ENCODE measurements around the gene PDE3B.
"Not testable (repeated sequence)": the region's sequence is repeated elsewhere in the genome, so short reads cannot be mapped to it uniquely, and the experiment has no call there.

Gene PDE3B

GRCh38 chr11:14643697-14644225 lies at the start of gene PDE3B:
PDE3B (plus strand) TSS chr11:14643804; CDS start chr11:14644076, 272 bp downstream.
- peak; percentile 47 for DNase-seq (ENCODE audit: low read depth, low spot score)

GRCh38 chr11:14595261-14595660 lies 48.3 kb upstream of the PDE3B start:
- not testable (repeated sequence) for DNase-seq (ENCODE audit: low read depth, low spot score)

DNA sequence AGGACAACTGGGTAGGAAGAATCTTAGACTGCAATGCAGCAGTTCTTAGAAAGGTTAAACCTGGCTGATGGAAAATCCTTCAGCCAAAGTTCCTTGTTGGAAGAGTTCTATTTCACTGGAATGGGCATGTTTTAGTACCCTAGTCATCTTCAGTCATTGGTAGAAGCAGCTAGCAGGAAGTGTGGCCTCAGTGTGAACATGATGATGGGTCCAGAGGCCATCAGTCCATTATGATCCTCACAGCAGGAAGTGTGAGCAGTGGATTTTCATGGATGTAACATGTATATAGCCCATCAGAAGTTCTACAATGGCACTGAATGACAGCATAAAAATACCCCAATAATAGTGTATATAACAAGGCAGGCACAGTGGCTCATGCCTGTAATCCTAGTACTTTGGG lies 35.9 kb upstream of the PDE3B start:
- no peak for DNase-seq (ENCODE audit: low read depth, low spot score)

- no peak for DNase-seq (ENCODE audit: low read depth, low spot score)
Observed at GRCh38 chr11:14609902-14610301, 33.7 kb upstream of the PDE3B start.

DNA sequence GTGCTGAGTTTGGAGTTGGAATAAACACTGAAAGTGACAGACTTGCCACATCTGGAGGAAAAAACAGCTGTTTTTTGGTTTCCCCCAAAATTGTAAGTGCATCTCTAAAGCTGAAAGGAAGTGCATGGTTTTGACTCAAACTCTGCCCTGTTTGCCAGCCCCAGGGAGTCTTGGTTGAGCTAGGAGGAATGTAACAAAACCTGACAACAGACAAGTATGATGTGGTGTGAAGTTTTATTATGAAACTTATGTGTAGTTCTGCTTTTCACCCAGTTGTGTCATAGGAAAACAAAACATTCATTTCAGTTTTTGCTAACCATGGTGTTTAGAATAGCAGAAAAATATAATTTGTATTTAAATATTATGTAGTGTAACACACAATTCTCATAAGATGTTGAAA lies 31.7 kb upstream of the PDE3B start:
- no peak for DNase-seq (ENCODE audit: low read depth, low spot score)

DNA sequence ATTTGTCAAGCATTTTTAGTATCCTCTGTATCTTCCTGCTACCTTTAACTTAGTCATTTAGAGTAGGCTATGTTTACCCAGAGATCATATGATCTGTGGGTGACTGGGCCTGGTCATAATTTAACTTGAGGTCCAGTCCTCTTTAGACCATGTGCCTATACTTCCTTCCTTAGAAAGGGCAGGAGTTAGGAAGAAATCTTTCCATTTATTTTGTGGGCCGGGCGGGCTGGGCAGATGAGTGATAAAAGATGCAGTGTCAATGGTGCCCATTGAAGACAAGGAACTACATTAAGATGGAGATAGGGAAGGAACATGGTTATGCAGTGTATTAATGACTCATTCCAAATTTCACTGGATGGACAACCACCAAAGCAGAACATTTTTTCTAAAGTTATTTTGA lies 30.9 kb upstream of the PDE3B start:
- DNase-seq (ENCODE audit: low read depth, low spot score) = no peak

DNA sequence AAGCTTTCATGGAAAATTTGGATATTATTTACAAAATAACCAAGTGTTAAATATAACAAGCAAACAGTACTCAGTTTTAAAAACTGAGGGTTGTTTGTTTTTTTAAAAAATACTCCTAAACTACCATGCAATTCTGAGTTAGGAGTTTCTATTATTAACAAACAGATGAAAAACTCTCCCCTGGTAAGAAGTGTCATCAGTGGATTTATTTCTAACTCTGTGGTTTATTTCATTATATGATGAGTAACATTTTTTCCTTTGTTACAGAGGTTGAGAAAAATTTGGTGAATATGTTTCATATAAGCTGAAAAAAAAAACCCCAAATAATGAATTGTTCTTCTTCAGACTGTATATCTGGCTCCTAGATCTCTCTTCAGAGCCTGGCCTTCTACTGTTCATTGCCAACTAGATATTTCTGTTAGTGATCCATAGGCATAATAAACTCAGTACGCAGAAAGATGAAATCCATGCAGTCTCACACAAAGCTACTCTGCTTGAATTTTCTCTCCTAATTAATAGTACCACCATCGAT lies 29.4 kb upstream of the PDE3B start:
- no peak for DNase-seq (ENCODE audit: low read depth, low spot score)

GRCh38 chr11:14617241-14618027 lies 26.2 kb upstream of the PDE3B start:
- no peak for DNase-seq (ENCODE audit: low read depth, low spot score)

- no peak for DNase-seq (ENCODE audit: low read depth, low spot score)
Observed at GRCh38 chr11:14618060-14618459, 25.5 kb upstream of the PDE3B start.

DNA sequence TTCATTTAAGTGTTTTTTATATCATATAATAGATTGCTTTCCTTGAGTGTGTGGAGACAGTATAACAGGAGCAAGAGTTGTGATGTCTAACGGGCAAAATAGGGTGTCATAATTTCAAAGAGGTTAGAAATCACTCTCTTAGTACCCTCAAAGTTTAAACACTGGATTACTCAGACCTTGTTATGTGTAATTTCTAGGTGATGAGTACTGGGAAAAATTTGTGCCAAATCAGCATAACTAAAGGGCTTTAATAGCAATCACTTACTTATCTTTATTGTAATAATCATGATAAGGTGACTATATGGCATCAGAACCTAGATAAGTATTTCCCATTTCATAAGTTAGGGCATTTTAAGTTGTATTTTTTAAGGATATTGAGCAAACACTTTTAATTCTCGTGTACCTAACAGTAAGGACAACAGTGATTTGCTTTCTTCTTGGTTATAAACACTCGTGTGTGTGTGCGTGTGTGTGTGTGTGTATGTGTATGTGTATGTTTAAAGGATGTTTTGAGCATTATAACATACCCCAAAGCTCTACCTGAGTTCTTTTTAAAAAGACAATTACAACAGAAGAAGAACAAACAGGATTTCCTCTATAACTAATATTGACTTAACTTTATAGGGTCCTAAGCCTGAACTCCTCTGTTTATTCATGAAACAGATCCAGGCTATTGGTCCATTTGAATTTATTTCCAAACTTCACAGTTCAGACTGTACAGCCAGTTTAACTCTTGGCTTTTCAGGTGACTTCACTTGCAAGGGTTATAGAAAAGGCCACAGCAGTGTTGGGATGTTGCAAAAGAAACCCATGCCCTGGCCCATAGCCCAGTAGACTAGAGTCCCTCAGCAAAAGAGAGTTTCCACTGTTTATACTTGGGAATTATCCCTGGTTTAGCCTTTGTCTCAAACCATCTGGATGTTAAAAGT lies 23.7 kb upstream of the PDE3B start:
- no peak for DNase-seq (ENCODE audit: low read depth, low spot score)

DNA sequence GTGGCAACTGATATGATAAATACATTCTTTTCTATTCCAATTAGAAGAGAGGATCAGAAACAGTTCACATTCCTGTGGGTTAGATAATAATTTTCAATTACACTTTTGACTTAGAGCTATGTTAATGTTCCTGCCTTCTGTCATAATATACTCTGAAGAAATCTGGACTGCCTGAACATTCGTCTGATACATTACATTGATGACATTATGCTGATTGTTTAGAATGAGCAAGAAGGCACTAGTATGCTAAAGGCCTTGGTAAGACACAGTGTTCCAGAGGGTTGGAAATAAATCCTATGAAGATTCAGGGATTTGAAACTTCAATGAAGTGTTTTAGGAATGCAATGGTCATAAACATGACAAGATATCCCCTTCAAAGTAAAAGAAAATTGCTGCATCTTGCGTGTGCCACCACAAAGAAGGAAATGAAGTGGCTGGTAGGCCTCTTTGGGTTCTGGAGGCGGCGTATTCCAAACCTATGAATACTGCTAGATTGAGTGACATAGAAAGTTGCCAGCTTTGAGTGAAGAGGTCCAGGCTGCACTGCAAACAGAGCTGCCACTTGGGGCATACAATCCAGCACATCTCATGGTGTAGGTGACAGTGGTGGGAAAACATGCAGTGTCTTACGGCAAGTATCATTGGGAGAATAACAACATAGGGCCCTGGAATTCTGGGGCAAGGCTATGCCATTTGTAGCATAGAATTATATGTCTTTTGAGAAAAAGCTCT lies 21.2 kb upstream of the PDE3B start:
- DNase-seq (ENCODE audit: low read depth, low spot score) = no peak

DNA sequence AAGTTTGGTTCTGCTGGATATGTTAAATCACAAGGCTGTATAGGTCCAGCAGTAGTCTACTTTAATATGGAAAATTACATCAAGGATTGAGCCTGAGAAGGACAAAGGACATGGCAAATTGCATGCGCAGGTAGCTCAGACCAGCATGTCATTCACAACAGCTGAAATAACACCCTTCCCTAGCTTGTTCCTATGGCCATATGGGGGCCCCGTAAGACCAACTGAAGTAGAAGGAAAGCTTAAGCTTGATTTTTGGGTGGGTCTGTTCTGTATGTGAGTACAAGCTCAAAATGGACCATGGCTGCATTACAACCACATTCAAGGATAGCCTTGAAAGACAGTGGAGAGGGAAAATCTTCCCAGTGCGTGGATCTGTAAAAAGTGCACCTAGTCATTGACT lies 20.6 kb upstream of the PDE3B start:
- DNase-seq (ENCODE audit: low read depth, low spot score) = no peak

DNA sequence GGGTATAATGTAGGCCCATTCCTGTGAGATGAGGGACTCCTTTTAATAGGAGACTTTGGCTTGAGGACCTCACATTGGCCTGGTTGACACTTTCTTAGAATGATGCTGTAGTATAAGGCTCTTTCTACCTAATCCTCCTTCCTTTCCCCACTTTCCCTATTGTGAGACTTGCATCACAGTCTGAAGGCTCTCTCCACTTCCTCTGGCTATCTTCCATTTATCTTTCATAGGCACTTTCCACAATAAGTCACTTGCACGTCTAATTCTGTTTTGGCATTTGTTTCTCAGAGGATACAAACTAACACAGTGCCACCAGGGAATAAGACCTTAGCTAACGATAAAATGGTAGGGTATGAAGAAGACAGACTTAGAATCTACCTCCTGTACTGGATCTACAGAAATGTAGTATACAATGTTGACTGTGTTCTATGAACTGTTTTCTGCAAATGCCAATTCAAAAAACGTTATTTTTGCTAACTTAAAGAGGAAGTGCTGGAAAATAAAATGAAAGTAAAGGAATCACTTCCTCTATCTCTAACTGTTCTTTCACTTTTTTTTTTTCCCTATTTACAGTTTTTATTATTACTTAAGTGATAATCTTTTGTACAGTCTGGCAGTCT lies 17.9 kb upstream of the PDE3B start:
- DNase-seq (ENCODE audit: low read depth, low spot score) = no peak

- no peak for DNase-seq (ENCODE audit: low read depth, low spot score)
Observed at GRCh38 chr11:14626650-14627049, 17.0 kb upstream of the PDE3B start.

DNA sequence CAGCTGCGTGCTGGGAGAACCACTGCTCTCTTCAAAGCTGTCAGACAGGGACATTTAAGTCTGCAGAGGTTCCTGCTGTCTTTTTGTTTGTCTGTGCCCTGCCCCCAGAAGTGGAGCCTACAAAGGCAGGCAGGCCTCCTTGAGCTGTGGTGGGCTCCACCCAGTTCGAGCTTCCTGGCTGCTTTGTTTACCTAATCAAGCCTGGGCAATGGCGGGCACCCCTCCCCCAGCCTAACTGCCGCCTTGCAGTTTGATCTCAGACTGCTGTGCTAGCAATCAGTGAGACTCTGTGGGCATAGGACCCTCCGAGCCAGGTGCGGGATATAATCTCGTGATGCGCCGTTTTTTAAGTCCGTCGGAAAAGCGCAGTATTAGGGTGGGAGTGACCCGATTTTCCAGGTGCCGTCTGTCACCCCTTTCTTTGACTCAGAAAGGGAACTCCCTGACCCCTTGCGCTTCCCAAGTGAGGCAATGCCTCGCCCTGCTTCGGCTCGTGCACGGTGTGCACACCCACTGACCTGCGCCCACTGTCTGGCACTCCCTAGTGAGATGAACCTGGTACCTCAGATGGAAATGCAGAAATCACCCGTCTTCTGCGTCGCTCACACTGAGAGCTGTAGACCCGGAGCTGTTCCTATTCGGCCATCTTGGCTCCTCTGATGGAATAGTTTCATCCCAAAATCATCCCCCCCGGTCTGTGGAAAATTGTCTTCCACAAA lies 9.9 kb upstream of the PDE3B start:
- DNase-seq (ENCODE audit: low read depth, low spot score) = not testable (repeated sequence)

GRCh38 chr11:14634813-14635212 lies 8.8 kb upstream of the PDE3B start:
- DNase-seq (ENCODE audit: low read depth, low spot score) = no peak

DNA sequence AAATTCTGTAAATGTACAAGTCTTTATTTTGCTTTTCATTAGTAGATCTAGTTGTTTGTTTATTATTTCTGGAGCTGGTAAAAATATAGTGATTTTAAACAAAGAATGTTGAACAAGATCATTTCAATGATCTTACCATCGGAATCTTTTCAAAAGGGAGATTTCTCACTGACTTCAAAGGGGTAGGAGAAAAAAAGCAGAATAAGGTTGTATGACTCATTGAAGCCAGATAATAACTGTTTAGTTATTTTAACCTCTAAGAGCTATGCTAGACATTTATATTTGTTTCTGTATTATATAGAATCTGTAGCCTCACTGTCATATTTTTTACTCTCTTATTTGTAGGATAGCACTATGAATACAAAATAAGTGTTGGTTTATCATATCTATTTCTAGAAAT lies 8.1 kb upstream of the PDE3B start:
- no peak for DNase-seq (ENCODE audit: low read depth, low spot score)

DNA sequence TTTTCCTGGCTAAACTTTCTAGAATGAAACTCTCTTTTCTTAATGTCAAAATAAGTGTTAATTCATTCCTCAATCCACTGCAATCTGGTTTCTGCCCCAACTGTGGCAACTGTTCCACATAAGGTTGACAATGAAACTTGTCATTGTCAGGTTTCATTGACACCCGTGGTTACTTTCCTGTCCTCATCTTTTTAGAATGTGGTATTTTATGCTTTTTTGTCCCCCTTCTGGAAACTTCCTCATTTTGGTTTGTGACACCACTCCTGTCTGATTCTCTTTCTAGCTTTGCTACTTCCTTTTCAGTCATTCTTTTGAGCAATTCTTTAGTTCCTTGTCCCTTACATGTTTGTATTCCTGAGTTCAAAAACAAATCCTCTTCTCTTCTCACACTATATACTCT lies 7.5 kb upstream of the PDE3B start:
- no peak for DNase-seq (ENCODE audit: low read depth, low spot score)

GRCh38 chr11:14637868-14638409 lies 5.7 kb upstream of the PDE3B start:
- no peak for DNase-seq (ENCODE audit: low read depth, low spot score)

DNA sequence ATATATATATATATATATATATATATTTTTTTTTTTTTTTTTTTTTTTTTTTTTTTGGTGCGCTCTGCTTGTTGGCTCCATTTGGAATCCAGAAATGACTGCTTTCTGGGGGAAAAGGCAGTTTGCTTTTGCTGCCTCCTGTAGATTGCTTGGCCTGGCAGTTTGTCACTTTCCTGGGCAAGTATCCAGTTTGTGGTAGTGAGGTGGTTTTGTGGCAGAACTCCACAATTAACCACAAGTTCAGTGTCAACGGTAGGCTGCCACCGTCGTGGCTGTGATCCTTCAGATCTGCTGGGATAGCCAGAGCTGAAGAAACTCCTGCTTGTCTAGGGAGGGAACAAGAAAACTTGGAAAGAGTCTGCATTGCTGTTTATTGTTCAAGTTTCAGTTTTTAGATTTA lies 5.0 kb upstream of the PDE3B start:
- DNase-seq (ENCODE audit: low read depth, low spot score) = no peak
